HCEC 1CT (cell line): Measurements from ENCODE around the gene CCN6.
A peak's percentile ranks its signal among the peaks of the same experiment; 100 is the strongest.
"Not testable (repeated sequence)": the region's sequence is repeated elsewhere in the genome, so short reads cannot be mapped to it uniquely, and the experiment has no call there.

Experiments
- DNase-seq: peaks from one replicate; pipeline ENCODE4 v3.0.0-alpha.2; 2017

Gene CCN6

DNA sequence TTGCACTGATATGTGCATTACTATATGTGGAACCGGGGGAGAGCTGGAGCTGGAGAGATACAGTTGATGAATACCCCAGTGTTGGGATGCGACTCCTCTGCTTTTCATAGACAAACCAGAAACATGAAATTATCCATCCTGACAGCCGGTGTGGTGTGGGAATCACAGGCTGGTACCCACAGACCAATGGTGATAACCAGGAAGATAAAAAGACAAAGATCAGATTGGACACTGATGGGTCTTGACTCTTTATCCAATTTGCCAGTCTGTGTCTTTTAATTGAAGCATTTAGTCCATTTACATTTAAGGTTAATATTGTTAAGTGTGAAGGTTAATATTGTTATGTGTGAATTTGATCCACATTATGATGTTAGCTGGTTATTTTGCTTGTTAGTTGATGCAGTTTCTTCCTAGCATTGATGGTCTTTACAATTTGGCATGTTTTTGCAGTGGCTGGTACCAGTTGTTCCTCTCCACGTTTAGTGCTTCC is 2.6 kb upstream of the CCN6 start:
- not testable (repeated sequence) for DNase-seq

DNA sequence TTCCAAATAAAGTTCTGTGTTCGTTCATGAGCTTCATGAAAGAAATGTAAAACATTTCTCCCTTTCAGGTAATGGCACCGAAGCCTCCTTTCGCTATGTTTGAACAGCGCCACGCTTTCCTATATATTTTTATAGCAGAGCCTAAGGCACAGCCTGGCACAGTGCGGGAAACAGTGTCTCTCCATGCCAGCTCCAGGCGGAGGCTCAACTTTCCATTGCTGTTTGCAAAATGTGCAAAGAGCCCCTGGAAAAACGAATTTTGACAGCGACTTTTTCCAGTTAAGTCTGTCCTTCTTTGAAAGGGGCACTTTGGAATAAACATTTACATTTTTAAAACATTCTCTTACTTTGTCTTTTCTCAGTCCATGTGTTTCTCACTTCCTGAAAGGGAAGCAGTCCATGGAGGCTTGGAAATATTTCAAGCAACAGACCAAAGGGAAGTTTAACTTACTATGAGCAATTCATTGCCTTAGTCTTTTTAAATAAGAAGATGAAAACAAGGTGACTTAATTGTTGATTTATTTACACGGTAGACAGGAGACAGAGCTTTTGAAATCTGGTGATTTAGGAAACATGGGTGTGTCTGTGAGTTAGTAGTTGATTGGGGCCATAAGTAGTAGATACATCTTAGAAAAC is 769 bp downstream of the CCN6 start:
- DNase-seq, result no peak

DNA sequence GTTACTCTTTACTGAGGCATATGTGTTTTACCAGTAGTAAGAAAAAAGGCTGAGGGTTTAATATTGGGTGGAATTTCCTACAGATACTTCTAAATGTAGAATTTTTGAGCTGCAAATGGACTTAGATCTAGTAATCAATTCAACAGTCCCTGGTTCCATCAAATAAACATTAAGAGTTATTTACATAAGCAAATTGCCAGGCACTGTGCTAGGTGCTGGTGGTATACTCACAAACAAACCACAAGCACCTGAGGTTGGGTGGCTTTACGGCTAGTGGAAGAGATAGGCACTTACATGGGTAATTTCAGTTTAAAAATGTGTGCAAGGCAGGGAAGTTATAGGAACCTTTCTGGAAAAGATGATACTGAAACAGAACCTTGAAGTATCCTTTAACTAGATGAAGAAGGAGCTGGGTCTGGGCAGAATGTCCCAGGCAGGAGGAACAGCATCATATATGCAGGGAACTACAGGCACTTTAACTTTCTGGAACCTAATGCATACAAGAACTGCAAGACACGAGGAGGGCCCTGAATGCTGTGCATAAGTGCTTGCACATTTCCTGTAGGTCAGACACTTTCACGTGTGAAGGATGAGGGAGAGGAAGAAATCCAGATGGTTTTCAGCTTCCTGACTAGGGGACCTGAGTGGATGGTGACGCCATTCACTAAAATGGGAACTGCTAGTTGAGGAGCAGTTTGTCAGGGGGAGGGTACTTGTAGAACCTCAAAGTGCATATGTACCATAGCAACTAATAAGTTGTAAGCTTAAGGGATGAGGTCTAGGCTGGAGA is 4.5 kb downstream of the CCN6 start:
- no peak for DNase-seq

DNA sequence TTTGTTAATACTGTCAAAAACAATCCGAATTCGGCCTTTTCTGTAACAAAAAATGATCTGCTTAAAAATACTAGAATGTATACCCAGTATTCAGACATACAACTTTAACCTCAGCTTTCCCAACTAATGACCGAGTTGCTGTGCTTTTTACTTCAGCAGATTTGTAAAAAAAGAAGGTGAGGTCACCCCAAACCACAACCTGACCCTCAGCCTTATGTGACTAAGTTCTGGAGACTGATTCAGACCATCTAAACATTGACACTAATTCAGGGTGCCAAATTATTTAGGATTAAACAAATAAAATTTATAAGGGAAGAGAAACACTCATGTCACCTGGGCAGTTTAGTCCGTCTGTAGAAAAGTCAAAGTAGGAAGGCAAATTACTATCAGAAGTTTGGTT is 7.7 kb downstream of the CCN6 start:
- DNase-seq, result peak; percentile 63

DNA sequence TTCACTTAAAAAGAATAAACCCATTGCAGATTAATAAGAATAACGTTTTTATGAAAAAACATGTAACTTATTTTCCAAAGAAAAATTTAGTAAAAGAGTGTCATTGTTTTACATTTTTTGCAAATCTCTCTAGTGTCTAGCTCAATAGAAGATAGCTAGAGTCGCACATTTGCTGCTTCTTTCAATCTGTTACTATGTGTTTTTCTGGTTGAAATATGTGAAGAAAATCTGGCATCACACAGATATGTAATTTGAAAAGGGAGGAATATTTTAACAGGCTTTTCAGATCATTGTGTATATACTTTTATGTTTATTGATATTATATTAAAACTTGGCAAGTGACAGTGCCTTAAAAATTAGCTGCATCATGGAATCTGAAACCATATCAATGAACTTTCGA is 9.1 kb downstream of the CCN6 start:
- no peak for DNase-seq

DNA sequence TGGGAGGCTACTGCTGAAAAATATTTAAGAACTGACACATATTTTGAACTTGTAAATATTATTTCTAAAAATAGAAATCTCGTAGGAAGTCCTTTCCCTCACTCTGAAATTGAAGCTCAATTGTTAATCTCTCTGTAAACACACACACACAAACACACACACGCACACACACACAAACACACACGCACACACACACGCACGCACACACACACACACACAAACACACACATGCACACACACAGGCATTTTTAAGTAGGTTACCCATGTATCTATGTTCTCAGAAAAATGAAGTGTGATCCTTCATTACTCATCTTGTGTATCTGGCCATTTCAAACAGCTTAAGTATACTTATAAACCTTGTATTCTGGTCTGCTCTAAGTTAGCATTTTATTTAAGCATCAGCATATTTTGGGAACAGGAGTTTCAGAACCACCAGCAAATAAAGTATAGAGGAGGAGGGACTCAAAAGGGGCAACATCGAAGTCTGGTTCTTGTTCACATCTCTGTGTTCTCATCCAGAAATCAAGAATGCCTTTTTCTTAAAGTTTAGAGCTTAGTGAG is 11.6 kb downstream of the CCN6 start:
- DNase-seq, result peak; percentile 56

DNA sequence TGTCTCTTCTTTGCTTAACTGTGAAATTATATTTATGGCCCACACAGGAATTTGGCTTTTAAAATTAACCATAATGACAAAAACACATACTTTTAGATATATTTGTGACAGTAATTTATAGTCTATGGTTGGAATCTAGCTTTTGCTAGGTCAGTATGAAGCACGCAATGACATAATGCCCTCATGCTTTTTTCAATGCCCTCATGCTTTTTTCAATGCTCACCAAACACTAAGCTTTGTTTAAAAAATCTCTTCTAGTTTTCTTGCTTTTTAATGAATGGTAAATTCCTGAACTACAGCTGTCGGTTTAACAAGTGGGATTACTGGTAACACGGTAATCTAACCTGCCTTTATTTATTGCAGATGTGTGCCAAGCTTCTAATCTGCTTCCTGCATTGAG is 12.7 kb downstream of the CCN6 start:
- DNase-seq, result no peak

DNA sequence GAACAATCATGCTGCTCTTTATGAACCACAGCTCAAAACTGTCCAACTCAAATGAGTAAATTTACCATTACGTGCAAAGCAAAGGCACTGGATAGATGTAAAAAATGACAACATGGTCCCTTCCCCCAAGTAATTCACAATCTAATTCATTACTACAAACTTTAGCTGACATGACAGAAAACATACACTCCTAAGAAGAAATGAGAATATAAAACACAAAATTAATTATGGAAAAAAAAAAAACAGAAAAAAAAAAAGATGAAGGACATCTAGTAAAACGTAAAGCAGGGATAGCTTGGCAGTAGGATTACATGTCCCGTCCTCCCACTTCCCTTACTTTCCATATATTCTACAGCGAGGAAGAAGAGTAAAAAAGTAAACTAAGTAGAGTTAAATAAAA is 27.7 kb downstream of the CCN6 start:
- no peak for DNase-seq

DNA sequence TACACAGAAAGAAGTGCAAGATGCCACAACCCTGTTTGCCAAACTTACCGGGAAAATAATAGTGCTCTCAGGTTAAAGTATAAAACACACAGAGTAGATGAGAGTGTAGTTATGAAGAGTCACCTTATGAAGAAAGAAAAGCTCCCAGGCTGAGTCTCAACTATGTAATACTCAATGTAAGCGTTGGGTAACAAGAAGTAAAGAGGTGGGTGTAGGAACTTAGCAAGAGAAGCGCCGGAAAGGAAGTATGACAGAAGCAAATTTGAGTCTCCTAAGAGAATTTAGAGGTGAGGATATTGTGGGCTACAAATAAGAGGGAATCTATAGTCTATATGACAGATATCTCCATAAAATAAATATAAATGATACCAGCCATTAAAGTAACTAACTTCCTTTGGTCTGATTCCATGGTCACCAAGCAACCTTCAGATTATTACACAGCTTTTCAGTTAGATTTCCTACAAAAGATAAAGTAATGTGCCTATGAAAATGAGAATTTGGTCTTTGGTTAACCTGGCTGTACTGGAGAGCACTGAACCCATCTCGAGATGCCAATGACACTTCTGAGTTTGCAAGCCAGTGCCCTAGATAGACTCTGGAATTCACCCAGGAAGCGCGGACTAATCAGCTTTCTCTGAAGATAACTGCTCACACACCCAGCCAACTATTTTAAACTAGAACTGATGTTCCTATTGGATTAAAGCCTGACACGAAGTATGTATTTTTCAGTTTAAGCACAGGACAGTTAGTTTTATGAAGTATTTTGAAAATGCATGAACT is 31.6 kb downstream of the CCN6 start:
- no peak for DNase-seq

DNA sequence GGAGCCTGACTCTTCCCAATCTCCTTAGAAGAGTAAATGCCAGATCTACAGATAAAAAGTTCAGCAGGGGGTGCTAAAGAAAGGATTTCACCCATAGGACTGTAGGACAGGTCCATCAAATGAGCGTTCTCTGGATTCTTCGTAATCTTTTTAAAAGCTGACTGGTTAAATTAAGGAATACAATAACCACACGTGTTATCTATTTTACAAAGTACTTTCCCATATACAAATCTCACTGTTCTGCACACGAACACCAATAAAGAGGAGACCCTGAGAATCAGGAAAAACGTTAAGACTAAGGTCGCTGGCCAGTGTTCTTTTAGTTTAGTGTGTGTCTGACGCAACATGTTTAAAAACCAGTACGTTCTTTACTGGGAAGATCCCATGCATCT is 32.8 kb downstream of the CCN6 start:
- DNase-seq, result peak; percentile 71

DNA sequence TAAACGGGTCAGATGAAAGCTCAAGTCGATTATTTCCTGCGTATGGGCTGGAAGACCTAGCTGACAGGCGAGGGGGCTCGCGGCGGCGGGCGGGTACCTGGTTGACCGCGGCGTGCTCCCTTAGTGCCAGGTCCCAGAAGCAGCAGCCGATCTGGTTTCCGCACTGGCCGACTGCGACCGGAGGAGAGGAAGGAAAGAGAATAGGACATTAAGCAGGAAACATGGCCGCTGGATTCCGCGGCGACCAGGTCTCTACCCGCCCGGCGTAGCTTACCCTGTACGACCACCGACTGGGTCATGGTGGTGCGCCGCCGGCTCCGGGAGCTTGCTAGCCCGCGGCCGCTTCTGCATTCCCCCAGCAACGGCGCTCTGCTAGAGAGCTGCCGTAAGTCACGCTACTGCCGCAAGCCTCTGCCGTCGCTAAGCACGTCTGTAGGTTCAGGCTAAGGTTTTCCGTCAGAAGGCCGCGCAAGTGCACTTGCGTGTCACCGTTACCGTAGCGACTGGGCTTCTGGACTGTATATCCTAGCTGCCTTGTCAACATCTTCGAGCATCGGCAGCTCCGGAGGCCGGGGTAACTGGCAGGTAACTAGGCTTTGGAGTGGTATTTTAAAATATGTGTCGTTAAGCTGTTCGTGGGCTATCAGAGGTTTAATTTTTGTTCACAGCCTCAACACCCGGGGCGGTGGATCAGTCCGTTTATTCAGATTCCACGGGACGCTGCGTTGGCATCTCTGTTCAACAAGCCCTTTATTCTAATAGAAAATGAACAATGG is 33.4 kb downstream of the CCN6 start, which contains the start of the genes FAM229B and TUBE1:
Gene FAM229B, plus strand, starts transcription at position 456 of the 776 bp plus-strand sequence. CDS start 11,693 bp downstream, outside the sequence.
Gene TUBE1, minus strand, starts transcription at position 347 of the 776 bp plus-strand sequence. Its CDS starts 48 bp downstream, at position 299.
- peak; percentile 98 for DNase-seq

DNA sequence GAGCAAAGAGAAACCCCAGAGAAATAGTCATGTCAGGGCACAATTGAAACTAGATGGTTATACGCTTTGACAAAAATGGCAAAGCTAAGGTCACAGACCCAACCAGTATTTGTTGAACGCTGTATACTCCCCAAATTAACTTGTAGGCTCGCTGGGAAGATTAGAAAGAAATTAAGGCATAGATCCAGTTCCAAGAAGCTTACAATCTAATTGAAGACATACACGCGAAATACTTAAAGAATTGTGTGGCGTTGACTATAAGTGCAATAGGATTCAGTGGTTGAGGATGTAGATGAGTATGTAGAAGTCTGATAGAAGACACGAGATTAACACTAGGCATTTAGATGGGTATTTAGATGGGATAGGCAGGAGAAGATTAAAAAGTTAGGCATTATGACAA is 34.0 kb downstream of the CCN6 start:
- no peak for DNase-seq

DNA sequence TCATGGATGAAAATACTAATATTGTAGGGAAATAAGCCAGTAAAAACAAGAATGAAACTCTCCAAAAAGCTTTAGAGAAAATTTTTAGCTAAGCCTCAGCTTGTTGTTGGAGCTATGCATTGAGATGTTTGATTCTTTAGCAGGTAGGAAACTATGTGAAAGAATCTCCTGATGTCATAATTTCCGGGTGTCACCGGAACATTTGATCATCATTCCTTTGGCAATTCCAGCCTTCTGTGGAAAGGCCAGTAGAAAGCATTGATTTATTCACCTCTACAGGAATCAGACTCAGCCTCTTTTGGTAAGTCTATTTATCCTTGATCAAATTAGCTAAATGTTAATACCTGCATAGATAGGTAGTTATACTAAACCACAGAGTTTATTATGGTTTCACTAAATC is 43.0 kb downstream of the CCN6 start:
- no peak for DNase-seq

DNA sequence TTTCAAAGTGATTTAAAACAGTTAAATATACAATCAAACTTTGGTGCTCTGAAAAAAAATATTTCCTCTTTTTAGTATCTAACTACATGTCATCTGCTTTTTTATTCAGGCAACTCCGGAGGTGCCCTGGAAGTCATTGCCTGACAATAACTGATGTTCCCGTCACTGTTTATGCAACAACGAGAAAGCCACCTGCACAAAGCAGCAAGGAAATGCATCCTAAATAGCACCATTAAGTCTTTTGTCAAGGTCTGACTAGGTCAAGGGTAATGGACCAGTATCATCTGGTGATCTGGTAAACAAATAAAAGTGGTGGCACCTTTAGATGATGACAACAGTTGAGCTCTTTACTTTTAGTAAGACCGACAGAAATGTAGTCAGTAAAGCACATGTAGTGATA is 46.7 kb downstream of the CCN6 start:
- no peak for DNase-seq

DNA sequence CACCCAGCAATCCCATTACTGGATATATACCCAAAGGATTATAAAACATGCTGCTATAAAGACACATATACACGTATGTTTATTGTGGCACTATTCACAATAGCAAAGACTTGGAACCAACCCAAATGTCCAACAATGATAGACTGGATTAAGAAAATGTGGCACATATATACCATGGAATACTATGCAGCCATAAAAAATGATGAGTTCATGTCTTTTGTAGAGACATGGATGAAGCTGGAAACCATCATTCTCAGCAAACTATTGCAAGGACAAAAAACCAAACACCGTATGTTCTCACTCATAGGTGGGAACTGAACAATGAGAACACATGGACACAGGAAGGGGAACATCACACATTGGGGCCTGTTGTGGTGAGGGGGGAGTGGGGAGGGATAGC is 52.1 kb downstream of the CCN6 start:
- not testable (repeated sequence) for DNase-seq

DNA sequence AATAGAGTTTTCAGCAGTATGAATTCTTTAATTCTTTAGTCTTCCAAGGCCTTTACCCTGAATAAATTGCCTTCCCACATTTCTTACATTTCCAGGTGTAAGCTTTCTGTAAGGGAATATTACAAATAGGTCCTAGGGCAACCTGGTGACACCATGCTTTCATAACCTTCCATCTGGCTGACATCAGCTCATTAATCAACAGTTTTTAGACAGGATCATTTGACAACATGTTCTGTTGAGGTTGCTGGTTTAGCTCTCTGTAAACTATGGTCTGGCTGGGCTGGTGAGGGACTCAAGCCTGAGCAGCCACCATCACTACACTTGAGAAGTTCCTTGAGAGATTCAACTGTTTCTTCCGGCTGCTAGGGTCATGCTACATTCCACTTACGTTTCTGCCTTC is 52.7 kb downstream of the CCN6 start:
- DNase-seq, result no peak

DNA sequence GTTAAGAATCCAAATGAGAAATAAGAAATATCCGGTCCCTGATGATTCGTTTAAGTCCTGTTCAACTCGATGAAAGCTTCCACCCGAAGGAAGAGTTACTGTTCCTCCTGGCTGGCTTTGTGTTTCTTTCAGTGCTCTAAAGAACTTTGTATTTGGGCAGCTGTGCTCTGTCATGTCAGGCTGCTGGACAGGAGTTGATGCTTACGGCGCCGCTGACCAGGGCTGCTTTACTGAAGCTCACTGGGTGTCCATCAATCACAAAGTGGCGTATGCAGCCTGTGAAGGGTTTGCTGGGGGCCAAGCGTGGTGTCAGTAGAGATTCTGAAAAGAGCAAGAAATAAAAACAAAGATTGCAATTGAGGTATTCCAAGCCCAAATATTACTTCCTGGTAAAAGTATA is 55.4 kb downstream of the CCN6 start:
- DNase-seq, result no peak

DNA sequence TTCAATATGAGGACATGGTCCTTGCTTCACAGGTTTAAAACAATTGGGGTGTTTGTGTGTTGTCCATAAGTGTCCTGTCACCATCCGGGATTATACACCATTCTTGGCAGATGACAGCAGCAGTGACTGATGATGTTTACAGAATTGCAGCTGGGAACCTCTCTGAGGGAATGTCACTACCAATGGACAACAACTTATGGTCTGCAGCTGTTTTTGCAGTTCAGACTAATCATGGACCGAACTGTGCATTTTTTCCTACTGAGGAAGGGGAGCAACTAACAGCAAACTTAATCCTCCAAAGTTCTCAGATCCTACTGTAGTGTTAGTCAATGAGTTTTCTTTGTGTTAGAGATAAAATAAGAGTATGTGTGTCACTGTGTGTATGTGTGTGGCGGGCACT is 59.5 kb downstream of the CCN6 start:
- no peak for DNase-seq

DNA sequence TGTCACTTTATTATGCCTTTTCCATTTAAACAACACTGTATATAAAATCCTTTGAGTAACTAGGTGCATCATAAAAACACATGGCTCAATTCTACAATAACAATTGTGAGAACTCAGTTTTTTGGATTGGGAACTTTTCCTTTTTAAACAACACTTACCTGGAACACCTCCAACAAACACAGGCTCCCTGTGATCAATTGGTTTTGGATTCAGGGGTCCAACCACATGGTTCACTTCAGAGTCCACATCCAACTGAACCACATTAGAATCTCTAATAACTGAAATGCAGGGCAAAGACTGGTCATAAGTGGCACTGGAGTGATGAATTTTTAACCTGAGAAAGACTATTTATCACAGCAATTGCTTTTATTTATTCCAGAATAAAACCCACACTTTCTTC is 60.0 kb downstream of the CCN6 start:
- no peak for DNase-seq

DNA sequence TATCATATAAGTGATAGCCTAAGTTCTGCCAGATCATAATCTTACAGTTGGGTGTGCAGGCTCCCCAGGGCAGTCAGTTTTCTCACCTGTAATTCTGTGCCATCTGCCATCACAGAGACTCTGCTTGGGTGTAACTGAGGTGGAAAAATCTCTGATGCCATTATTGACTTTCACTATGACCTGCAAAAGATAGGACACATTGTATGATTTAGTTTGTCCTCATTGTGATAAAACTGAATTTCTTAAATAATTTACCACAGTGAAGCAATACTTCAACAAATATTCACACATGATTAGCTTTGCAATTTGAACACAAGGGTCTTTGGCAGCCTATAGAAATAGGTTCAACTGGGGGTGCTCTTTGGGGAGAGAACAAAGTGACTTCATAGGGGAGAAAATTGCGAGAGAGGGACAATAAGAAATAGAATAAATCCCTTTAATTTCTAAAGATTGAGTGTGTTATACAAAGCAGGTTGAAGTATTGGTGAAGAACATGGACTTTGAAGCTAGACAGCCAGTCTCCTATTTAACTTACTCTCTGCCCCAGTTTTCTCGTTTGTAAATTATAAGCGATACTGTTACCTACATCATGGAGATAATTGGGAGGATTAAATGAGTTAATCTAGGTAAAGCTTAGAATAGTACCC is 60.8 kb downstream of the CCN6 start:
- no peak for DNase-seq

DNA sequence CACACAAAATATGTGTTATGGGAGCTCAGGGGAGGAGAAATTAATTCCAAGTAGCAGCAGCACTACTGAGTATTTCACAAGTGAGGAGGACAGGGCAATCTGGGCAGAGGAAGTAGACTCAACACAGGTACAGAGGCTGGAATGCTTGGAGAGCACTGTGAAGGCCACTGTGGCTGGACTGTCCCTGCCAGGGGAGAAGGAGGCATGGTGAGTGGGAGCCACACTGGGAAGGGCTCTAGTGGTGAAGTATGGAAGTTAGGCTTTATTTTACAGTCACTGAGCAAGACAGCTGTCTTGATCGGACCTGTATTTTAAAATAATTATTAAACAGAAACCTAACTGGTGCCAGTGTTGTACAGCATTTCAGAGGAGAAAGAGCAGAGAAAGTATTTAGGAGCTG is 62.3 kb downstream of the CCN6 start:
- no peak for DNase-seq

DNA sequence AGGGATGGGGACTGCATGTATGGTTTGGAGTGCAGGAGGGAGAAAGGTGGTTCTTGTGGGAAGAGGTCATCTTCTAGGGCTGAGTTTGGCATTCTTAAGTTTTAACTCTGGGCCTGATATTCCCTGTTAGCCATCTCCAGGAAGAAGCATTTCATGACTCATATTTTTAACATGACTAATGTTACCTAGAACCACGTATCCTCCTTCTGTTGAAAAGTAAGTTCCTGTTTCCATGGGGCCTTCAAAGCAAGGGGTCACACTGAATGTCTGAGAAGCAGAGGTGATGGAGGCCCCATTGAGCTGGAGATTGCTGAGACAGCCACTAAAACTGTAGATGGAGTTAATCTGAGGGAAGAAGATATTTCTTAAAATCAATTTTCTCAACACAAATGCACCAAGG is 63.6 kb downstream of the CCN6 start:
- DNase-seq, result peak; percentile 58
